SK-N-MC (cell line): ENCODE data around the gene CRTAP.
"Not testable (repeated sequence)": the region's sequence is repeated elsewhere in the genome, so short reads cannot be mapped to it uniquely, and the experiment has no call there.

Experiments used
- DNase-seq: peaks from one replicate; pipeline ENCODE4 v3.0.0-alpha.2; 2011; ENCODE audit warnings: low read depth, low spot score
- H3K27ac ChIP-seq: fragments of 200-600 bp; sonication (generic); 2 replicates; pipeline ENCODE4 v1.5.1; 2016; ENCODE audit warnings: mixed run types
- H3K36me3 ChIP-seq: fragments of 200-600 bp; sonication (generic); 2 replicates; pipeline ENCODE4 v1.6.1; 2017; ENCODE audit warnings: antibody characterized with exemption, low read length, mixed read lengths; ENCODE audit not compliant: insufficient read depth
- H3K4me3 ChIP-seq: fragments of 200-600 bp; sonication (generic); 2 replicates; pipeline ENCODE4 v1.5.1; 2016
- H3K9ac ChIP-seq: fragments of 200-600 bp; sonication (generic); 2 replicates; pipeline ENCODE4 v1.8.0; 2017; ENCODE audit warnings: mixed run types, mixed read lengths; ENCODE audit not compliant: insufficient read length
- H3K9me3 ChIP-seq: fragments of 200-600 bp; sonication (generic); 2 replicates; pipeline ENCODE4 v1.6.1; 2017; ENCODE audit warnings: low read depth, mild to moderate bottlenecking, antibody characterized with exemption, low read length, moderate library complexity, mixed read lengths
- EZH2 ChIP-seq: fragments of 200-600 bp; sonication (generic); IDR thresholded peaks from one replicate; pipeline ENCODE4 v1.6.1; 2017; ENCODE audit warnings: antibody characterized with exemption
- FOXP2 ChIP-seq: optimal IDR thresholded peaks from 2 replicates; pipeline ENCODE3; 2011; ENCODE audit warnings: mild to moderate bottlenecking, moderate library complexity; ENCODE audit not compliant: insufficient read depth; ENCODE audit errors: extremely low read length, control extremely low read depth
- POLR2AphosphoS5 ChIP-seq: IDR thresholded peaks from 2 replicates; pipeline ENCODE4 v1.6.1; 2012; ENCODE audit warnings: mild to moderate bottlenecking, low read depth, low read length, borderline replicate concordance

The CRTAP gene

GRCh38 chr3:33077976-33078375 is 35.8 kb upstream of the CRTAP start:
- no peaks in the 10 kb centered on the region for H3K36me3 ChIP-seq

GRCh38 chr3:33079813-33080212 is 34.0 kb upstream of the CRTAP start:
- H3K36me3 ChIP-seq, H3K9me3 ChIP-seq, H3K9ac ChIP-seq, DNase-seq, H3K4me3 ChIP-seq, H3K27ac ChIP-seq: not testable (repeated sequence)

More at GRCh38 chr3:33077976-33078375, 35.8 kb upstream of the CRTAP start:
- Histone ChIP-seq H3K9ac (no peak overlapping the region), H3K9me3 (no peaks in the 10 kb centered on the region), H3K27ac (no peak overlapping the region), H3K4me3 (no peak overlapping the region)
- DNase-seq: no peak
- TF ChIP-seq POLR2AphosphoS5 (no peak), EZH2 (no peak), FOXP2 (no peak)

- no peaks in the 10 kb centered on the region for H3K9me3 ChIP-seq
- no peak overlapping the region for H3K4me3 ChIP-seq
- H3K9ac ChIP-seq: no peak overlapping the region
- TF ChIP-seq FOXP2: no peak
- TF ChIP-seq EZH2: no peak
- TF ChIP-seq POLR2AphosphoS5: no peak
- H3K27ac ChIP-seq: no peak overlapping the region
- no peak for DNase-seq
- no peaks in the 10 kb centered on the region for H3K36me3 ChIP-seq
Observed at GRCh38 chr3:33081812-33082211, 32.0 kb upstream of the CRTAP start.

GRCh38 chr3:33083958-33084357 is 29.9 kb upstream of the CRTAP start:
- H3K27ac ChIP-seq: no peak overlapping the region
- no peak overlapping the region for H3K4me3 ChIP-seq
- H3K36me3 ChIP-seq: no peaks in the 10 kb centered on the region
- H3K9me3 ChIP-seq: no peaks in the 10 kb centered on the region
- DNase-seq: no peak
- H3K9ac ChIP-seq: no peak overlapping the region
- TF ChIP-seq EZH2 (no peak), POLR2AphosphoS5 (no peak), FOXP2 (no peak)

GRCh38 chr3:33088691-33089090 is 25.1 kb upstream of the CRTAP start:
- no peak for TF ChIP-seq FOXP2
- TF ChIP-seq POLR2AphosphoS5: no peak
- TF ChIP-seq EZH2: no peak
- Histone ChIP-seq H3K36me3 (no peaks in the 10 kb centered on the region), H3K4me3 (no peak overlapping the region), H3K27ac (no peak overlapping the region), H3K9ac (no peak overlapping the region), H3K9me3 (no peaks in the 10 kb centered on the region)
- DNase-seq: no peak

GRCh38 chr3:33089515-33089914 is 24.3 kb upstream of the CRTAP start:
- TF ChIP-seq POLR2AphosphoS5: no peak
- TF ChIP-seq EZH2: no peak
- no peak for TF ChIP-seq FOXP2
- Histone ChIP-seq H3K9ac (no peak overlapping the region), H3K9me3 (no peaks in the 10 kb centered on the region), H3K4me3 (no peak overlapping the region), H3K27ac (no peak overlapping the region), H3K36me3 (no peaks in the 10 kb centered on the region)
- DNase-seq: no peak

GRCh38 chr3:33091746-33092145 is 22.1 kb upstream of the CRTAP start:
- no peaks in the 10 kb centered on the region for H3K9me3 ChIP-seq
- H3K36me3 ChIP-seq: no peaks in the 10 kb centered on the region
- TF ChIP-seq POLR2AphosphoS5 (no peak), EZH2 (no peak), FOXP2 (no peak)
- no peak overlapping the region for H3K4me3 ChIP-seq
- H3K27ac ChIP-seq: no peak overlapping the region
- no peak overlapping the region for H3K9ac ChIP-seq
- no peak for DNase-seq

- no peak overlapping the region for H3K27ac ChIP-seq
- H3K36me3 ChIP-seq: no peaks in the 10 kb centered on the region
- no peak overlapping the region for H3K4me3 ChIP-seq
- DNase-seq: no peak
- H3K9ac ChIP-seq: no peak overlapping the region
- TF ChIP-seq FOXP2: no peak
- TF ChIP-seq EZH2: no peak
- TF ChIP-seq POLR2AphosphoS5: no peak
- H3K9me3 ChIP-seq: no peaks in the 10 kb centered on the region
Observed at GRCh38 chr3:33092496-33093254, 21.1 kb upstream of the CRTAP start.

GRCh38 chr3:33093847-33094246 is 20.0 kb upstream of the CRTAP start:
- H3K4me3 ChIP-seq: no peak overlapping the region
- no peak for TF ChIP-seq EZH2
- no peak for TF ChIP-seq FOXP2
- no peak for TF ChIP-seq POLR2AphosphoS5
- H3K36me3 ChIP-seq: no peaks in the 10 kb centered on the region
- no peak overlapping the region for H3K9ac ChIP-seq
- no peak for DNase-seq
- no peak overlapping the region for H3K27ac ChIP-seq
- no peaks in the 10 kb centered on the region for H3K9me3 ChIP-seq
